OCI-M2 (cell line): ENCODE data around the gene IL20.

Experiments
- DNase-seq: peaks from one replicate; lab custom pipeline; 2025; ENCODE audit not compliant: unreplicated experiment; lab: John Stamatoyannopoulos, UW

The IL20 gene, protein sequence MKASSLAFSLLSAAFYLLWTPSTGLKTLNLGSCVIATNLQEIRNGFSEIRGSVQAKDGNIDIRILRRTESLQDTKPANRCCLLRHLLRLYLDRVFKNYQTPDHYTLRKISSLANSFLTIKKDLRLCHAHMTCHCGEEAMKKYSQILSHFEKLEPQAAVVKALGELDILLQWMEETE

DNA sequence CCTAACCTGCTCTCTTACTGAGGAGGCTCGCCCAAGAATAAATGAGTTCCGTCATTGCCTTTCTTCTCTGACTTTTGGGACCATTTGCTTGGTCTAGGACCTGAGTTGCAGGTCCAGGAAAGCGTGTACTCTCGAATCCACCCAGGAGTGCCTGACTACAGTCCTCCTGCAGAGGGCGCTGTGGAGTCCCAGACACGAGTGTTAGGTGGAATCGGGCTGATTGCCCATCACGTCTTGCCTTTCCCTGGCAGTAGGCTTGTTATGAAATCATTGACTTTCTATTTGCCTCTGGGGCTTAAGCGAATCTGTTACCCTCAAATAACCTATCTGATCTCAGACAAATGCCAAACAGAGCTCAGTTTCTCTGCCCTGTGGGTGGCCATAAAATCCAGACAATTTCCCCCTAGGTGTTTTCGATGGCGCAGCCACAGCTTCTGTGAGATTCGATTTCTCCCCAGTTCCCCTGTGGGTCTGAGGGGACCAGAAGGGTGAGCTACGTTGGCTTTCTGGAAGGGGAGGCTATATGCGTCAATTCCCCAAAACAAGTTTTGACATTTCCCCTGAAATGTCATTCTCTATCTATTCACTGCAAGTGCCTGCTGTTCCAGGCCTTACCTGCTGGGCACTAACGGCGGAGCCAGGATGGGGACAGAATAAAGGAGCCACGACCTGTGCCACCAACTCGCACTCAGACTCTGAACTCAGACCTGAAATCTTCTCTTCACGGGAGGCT, at the start of gene IL20:
Gene IL20, plus strand, starts transcription at position 685 of the 733 bp plus-strand sequence. CDS start 230 bp downstream, outside the sequence.
- no peak for DNase-seq

DNA sequence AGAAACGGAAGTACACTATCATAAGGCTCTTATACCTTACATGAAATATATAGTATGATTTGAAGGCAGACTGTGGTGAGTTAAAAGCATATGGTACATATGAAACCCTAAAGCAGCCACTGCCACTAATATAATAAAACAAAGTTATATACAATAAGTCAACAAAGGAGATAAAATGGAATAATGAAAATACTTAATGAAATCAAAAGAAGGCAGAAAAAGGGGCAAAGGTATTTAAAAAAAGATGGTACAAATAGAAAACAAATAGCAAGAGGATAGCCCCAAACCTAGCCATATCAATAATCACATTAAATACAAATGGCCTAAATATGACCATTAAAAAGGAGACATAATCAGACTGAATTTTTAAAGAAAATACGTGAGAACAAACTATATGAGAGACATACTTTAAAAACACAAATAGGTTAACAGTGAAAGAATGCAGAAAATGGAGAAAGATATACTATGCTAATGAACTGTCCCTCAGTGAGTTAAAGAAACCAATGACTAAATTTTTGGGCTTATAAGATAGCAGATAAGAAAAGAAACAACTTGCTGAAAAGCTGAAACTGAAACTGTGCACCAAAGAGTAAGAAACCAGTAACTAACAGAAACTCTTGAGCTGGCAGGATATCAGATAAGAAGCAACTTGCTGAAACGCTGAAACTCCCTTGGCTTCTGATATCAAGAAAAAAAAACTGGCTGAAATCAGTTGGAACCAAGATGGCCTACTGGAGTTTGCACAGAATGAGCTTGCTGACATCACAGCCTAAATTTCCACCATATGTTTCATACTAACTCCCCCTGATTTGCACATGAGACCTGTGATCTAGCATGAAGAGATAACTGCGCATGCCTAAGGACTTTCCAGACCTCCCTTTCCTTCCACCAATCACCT, 48.8 kb upstream of the IL20 start:
- no peak for DNase-seq

DNA sequence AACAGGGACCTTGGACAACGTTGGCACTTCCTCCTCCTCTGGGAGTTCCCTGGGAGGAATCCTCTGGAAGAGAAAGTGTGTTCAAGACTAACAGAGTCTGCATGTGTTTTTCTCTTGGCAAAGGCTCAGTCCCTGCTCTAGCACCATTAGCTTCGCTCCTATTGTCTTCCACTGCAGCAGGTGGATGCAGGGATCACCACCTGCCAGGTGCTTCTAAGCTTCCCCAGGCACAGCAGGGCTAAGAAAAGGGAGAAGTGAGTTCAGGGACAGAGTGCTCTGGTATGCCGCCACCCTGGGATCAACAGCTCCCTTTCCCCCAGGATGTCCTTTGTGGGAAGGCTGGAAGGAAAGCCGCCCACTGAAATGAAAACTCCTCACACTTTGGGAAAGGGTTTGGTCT, 43.9 kb upstream of the IL20 start:
- no peak for DNase-seq

DNA sequence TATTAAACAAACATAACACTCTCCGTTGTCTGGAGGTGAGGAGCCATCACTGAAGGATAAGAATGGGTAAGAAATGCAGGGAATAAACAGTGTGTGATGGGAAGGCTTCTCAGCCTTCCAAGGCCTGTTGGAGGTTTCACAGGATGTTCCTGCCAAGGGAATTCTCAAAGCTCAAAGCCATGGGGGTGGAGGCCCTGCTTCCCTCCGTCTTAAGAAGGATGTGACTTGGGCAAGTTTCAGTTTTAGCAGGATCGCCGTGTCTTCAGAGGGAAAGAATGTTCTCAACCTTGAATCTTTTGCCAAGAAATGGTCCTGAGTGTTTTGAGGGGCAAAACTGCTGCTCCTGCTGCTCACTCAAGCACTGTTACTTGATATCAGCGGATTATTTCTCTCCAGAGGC, 41.7 kb upstream of the IL20 start:
- no peak for DNase-seq

DNA sequence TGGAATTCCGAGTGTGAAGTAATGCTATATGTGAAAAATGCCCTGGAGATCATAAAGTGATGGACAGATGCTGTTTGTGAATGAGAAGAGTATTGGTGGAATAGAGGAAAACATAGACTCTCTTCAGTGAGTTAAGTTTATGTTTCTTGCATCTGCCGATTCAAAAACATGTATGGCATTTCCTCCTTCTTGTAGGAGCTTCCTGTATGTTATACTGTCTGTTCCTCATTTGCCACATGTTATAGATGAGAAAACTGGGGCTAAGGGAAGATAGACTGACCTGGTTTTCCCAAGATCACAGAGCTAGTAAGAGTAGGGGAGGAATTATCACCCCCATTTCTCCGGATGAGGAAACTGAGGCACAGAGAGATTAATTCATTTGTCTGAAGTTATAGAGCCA, 41.1 kb upstream of the IL20 start:
- DNase-seq: no peak

DNA sequence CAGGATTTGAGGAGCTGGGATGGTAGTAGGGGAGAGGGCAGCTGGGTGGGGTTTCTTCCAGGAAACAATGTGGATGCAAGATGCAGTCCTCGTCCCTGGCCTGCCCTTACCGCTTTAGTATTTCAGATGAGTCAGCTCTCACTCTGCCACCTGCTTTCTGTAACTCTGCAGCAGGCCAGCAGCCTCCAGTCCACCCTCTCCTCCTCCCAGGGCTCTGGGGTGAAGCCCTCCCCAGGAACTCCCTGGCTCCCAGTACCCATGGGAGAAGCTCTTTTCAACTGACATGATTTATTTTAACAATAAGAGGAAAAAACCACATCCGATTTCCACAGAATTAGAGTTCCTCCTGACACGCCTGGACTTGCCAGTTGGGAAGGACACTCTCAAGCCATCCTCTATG, 39.0 kb upstream of the IL20 start:
- no peak for DNase-seq

DNA sequence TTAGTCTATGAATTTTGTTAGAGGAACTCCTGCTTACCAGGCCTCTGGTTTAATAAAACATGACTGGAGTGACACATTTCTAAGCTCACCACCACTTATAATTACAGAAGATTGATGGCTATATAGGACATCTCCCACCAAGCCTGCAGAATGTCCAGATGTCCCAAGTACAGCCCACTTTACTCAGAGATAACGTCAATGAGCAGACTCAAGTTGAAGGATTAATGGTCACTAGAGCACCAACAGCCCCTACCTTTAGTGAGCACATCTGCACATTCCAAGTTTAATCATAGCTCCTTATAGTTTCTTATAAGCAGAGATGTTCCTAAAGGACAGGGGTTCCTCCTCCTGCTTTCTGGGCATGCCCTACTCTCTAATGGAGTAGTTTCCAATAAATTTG, 37.4 kb upstream of the IL20 start:
- no peak for DNase-seq

DNA sequence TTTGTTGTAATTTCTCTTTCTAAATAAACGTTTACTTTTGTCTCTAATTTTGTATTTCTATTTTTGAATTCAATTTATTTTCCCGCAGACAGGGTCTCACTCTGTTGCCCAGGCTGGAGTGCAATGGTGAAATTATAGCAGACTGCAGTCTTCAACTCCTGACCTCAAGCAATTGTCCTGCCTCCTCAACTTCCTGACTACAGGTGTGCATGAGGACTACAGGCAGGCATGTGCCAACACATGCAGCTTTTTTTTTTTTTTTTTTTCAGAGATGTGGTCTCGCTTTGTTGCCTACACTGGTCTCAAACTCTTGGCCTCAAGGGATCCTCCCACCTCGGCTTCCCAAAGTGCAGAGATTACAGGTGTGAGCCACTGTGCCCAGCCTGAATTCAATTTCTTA, 36.7 kb upstream of the IL20 start:
- no peak for DNase-seq

DNA sequence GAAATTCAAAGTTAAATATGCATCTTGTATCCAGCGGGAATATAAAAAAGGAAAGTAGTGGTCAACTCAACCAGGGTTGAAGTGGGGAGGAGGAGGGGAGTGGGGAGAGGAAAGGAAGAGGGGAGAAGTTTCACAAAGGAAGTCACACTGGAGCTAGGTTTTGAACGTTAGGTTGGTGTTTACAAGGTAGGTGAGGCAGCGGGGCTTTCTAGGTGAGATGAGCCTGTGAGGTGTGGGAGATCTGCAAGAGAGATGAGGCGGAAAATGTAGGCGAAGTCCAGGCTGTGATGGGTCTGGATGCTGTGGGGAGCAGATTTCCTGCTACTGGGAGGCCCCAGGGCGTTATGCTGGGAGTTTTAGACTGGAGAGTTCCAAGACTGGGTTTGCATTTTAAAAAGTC, 36.1 kb upstream of the IL20 start:
- no peak for DNase-seq

DNA sequence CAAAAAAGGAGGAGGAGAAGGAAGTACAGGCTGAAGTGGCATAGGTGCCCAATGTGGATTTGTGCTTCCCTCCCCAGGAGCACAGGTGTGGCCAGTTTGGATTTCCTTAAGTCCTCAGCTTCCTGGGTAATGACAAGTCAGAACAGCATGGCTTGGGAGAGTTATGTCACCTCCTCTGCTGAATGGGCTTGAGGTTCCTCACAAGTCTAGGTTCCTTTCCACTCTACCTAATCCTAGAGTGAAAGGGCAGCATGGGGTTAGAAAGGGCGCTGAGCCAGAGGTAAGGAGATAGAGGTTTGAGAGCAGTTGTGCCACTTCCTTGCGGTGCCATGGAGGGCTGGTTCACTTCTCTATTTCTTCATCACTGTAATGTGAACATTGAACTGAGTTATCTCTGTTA, 35.5 kb upstream of the IL20 start:
- DNase-seq: no peak

DNA sequence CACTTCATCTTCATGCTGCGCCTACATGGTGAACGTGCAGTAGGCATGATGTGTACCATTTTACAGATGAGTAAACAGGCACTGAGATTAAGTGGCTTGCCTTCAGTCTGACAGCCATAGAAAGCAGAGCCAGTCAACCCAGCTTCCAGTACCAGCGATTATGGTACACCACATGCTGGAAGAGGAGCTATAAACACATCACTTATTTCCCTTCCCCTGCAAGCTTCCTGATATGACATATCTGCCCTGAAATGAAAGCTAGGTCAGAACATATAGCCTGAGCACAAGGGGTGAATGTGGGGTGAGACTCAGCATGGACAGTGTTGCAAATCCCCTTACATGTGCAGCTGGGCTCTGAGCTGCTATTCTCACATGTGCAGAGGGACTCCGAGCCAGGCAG, 33.8 kb upstream of the IL20 start:
- no peak for DNase-seq

DNA sequence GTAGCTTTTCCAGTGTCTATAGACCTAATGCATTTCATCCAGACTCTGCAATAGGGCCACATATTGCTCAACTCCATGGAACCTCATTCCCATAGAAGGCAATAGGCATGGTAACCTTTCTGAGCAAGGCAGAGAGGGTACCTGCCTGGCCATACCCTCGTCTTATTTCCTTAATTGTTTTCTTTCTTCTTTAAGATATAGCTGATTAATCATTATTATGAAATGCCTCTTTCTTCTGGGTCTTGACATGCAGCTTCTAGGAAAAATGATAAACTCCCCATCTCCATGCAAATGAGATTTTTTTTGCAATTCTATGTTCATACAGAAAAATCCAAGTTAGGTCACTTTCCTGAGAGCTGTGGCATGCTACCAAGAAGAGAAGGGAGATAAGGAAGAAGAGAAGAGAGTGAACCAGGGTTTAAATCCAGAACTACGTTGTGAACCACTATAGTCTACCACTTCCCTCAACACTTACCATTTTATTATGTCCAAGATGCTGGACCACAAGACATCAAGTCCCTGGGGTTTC, 33.0 kb upstream of the IL20 start:
- DNase-seq: no peak

DNA sequence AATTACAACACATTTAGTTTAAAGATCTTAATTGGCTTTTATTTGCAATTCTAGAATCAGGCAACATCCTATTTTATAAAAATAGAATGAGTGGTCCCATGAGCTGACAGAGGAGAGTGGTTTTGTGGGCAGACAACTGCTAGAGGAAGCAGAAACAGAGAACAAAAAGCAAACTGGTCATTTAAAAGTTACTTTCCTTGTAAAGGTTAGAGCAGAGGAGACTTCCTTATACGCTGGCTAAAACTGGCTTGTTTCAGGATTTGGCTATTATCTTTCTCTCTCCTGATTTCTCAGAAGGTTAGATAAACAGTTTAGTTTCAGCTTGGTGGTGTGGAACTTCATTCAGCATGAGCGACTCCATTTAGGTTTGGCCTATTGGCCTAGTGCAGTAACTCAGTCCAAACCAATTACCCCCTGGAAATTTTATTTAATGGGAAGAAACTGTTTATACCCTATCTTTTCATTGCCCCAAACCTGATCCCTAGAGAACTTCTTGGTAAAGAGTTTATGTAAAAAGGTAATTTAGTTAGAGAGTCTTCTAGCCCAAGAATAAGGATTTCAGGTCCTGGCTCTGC, 32.2 kb upstream of the IL20 start:
- no peak for DNase-seq

DNA sequence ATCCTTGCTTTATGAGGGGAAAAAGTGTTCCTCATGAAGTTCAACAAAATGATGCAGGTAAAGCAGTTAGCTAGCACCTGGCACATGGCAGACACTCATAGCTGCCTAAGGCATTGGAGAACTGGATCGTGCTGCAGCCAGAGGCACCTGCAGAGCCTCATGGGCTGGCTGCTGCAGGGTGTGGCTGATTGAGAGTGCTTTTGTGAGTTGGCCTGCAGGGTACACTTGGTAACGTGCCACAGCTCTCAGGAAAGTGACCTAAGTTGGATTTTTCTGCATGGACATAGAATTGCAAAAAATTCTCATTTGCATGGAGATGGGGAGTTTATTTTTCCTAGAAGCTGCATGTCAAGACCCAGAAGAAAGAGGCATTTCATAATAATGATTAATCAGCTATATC, 31.6 kb upstream of the IL20 start:
- no peak for DNase-seq

DNA sequence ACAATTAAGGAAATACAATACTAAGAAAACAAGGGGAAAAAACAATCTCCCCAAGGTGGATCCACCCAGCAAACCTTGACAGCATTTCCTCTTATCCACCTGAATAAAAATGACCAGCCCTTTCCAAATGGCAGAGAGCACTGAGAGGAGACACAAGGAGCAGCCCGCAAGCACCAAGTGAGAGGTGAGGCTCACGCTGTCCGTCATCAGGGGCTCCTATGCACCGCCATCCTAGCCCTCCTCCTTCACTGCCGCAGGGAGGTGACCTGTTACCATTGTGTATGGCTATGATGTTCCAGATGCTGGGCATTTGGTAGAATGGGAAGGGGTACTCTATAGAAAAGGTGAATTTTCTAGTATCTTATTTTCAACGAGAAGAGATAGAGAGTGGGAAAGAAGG, 31.2 kb upstream of the IL20 start:
- DNase-seq: no peak

DNA sequence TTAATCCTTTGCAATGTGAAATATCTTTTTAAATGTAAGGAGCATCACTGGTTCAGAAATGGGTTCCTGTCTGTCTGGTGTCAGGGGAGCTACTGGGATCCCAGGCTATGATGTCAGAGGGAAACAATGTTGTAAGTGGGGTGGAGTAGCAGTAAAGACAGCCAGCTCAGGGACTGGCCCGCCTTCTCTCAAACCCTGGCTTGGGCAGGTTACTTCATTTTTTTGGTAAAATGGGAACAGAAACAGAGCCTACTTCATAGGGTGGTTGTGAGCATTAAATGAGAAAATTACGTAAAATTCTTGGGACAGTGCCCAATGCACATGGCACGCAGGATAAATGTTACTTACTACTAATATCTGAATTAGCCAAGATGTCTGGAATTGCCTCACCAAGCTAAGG, 30.7 kb upstream of the IL20 start:
- DNase-seq: no peak

DNA sequence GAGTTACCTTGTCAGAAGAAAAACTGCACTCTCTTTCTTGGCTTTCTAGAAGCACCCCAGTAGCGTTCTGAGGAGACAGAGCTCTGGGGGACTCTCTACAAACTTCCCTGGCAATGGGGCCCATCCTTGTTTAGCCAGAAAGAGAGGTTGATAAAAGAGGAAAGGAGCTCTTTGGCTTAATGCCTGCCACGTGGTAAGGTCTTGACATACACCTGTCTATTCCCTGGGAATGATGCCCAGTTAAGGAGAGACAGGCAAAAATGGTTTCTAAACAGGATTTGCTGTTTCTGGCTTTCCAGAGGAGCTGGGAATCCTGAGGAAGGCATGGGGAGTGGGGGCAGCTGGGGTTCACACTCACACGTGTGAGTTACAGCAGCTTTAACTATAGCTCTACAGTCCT, 30.2 kb upstream of the IL20 start:
- DNase-seq: no peak

DNA sequence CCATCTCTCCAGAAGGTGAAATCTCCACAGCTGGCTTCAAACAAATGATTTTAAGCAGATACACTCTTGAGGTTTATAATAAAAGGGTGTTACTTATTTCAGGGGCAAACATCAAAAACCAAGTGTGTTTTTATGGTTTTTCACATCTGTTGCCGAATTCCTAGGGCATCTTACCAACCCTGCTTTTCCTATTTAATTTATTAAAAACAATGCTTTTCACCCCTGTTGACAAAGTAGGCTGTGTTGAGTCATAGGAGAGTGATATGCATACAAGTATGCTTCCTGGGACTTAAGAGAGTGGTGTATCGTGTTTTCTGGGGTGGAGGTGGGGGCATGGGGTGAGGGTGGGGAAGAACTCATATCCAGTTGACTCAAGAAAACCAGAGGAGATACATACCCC, 29.3 kb upstream of the IL20 start:
- no peak for DNase-seq

DNA sequence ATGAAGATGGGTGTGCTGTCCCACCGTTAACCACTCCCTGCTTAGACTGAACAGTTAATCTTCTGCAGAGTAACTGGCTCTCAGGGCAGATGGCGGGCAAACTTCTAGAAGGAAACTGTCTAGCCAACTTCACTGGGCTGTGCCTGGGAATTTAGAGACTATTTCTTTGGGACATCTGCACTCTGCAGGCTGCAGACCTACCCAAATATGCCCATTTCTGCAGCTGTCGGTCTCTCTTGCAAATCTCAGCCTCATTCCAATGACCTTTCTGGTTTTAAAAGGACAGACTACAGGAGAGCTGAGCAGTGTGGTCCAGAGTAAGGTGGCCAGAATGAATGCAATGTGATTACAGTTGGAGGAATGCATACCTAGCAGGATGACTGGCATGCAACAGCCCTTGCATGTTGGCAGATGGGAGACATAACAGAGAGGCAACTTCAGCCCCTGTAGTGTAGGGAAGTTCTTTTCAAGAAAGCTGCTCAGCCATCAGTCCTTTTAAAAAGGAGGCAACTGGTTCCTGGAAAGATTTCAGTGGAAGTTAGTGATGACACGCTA, 26.3 kb upstream of the IL20 start:
- DNase-seq: no peak

DNA sequence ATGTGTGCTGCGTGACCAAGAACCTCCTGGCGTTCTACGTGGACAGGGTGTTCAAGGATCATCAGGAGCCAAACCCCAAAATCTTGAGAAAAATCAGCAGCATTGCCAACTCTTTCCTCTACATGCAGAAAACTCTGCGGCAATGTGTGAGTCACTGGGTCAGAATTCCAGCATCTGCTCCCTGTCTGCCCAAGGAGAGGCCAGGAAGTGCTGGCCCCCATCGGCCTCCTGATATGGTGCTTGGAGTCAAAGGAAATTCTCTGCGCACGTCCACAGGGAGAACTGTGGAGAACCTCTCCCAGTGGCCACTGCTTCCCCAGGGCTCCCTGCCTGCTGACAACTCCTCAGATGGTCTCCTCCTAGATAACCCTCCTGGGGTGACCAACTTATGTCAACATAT, 25.6 kb upstream of the IL20 start:
- DNase-seq: no peak

DNA sequence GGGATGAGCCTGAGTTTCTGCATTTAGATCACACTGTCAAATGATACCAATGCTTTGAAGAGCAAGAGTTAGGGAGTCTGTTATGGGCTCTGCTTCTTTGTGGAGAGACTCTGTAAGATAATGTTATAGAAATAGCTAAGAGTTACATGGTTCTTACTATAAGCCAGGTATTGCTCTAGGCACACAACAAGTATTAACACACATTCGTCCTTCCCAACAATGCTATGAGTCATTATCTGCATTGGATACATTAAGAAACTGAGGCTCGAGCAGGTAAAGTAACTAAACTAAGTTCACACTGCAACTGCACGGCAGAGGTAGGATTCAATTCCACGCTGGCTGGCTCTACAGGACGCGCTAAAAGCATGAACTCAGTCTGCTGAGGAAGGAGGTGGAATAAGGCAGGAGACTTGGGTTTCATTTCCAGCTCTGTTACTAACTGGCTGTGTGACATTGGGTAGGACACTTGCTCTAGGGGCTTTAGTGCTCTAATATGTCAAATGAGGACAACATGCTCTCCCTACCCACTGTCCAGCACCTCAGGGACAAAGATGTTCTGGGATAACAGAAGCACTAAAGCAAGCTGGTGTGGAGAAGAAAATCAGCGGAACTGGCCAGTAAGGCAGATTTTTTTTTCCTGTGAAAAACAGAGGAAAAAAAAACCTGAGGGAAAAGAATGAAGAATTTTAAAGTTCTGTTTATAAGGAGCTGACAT, 23.7 kb upstream of the IL20 start:
- DNase-seq: no peak
